ENCODE results near the gene MAGEA9B. TPM values are rescaled to one million over a fixed set of nuclear protein-coding genes. Genes with fewer than 3 reads are reported as not detected.
"Not testable (repeated sequence)": the region's sequence is repeated elsewhere in the genome, so short reads cannot be mapped to it uniquely, and the experiment has no call there.

Gene MAGEA9B
- total RNA-seq, 1 experiment from 2014 or later = not detected

DNA sequence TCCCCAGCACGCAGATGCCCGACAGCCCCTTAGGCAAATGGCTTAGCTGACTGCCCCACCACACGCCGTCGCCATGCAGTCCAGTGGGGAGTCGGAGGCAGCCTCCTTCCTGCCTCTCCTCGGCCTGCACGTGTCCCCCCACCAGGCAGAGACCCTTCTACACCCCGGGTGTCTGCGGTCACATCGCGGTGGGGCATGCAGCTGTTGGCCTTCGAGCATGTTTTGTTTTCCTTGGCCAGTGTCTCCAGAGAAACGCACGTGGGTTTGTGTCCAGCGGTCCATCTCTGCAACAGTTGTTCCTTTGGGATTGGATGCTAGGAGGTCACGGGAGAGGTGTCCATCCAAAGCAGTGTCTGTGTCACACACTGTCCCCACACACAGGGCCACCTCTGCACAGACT is 8.0 kb upstream of the MAGEA9B start, which contains the start of gene HSFX2:
HSFX2 (minus strand) TSS at position 101 of the 400 bp plus-strand sequence. CDS start 614 bp downstream, outside the sequence.
- H3K27ac Mint-ChIP-seq (ENCODE audit: unreplicated experiment); BruUV-seq (replicated peaks): not testable (repeated sequence)

DNA sequence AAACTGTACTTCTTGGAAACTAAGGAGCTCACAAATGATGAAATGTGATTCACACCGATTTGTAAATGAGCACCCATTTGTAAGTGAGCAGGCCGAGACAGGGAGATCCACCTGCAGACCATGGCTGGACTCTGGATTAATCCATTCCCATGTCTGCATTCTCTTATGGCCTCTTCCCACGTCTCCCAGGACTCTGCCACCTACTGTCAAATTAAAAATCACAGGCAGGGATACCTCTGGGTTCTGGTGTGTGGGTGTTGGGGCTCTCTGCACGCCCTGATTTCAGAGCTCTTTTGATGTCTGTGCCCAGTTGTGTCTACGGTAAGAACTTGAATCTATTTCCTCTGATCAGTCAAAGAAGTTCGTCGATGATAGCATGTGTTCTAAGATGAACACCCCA is 3.7 kb upstream of the MAGEA9B start:
- H3K4me1 Mint-ChIP-seq (ENCODE audit: low read depth, unreplicated experiment); CTCF ChIA-PET; H3K27ac Mint-ChIP-seq (ENCODE audit: unreplicated experiment); H3K4me3 Mint-ChIP-seq (ENCODE audit: low read depth, unreplicated experiment); intact Hi-C loops (cut with micrococcal nuclease; ENCODE audit: unreplicated experiment); H3K9me3 Mint-ChIP-seq (ENCODE audit: low read depth, unreplicated experiment); BruUV-seq (replicated peaks); DNase-seq; H3K27me3 Mint-ChIP-seq (ENCODE audit: unreplicated experiment); H3K36me3 Mint-ChIP-seq (ENCODE audit: insufficient read depth, unreplicated experiment): not testable (repeated sequence)

More for the DNA sequence above, 8.0 kb upstream of the MAGEA9B start, which contains the start of gene HSFX2:
- DNase-seq; H3K4me3 Mint-ChIP-seq (ENCODE audit: low read depth, unreplicated experiment); intact Hi-C loops (cut with micrococcal nuclease; ENCODE audit: unreplicated experiment); H3K9me3 Mint-ChIP-seq (ENCODE audit: low read depth, unreplicated experiment); H3K27me3 Mint-ChIP-seq (ENCODE audit: unreplicated experiment); CTCF ChIA-PET; H3K4me1 Mint-ChIP-seq (ENCODE audit: low read depth, unreplicated experiment); H3K36me3 Mint-ChIP-seq (ENCODE audit: insufficient read depth, unreplicated experiment): not testable (repeated sequence)

DNA sequence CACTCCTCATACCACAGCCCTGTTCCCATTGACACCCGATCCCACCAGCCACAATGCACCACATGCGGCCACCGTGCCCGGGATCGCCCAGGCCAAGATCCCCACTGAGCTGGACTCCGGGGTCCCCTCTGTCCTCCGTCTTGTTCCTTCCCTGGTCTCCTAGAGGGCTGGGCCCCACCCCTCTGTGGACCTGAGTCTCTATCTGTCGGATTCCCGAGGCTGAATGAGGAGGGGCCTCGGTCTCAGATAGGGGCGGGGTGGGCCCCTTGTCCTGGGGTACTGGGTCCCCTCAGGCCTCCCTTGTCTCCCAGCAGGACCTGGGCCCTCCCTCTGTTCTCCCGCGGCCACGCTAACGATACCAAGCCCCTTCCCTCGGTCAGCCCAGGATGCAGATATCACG is 1.6 kb downstream of the MAGEA9B start:
- H3K36me3 Mint-ChIP-seq (ENCODE audit: insufficient read depth, unreplicated experiment); H3K27me3 Mint-ChIP-seq (ENCODE audit: unreplicated experiment); H3K4me3 Mint-ChIP-seq (ENCODE audit: low read depth, unreplicated experiment); DNase-seq; H3K9me3 Mint-ChIP-seq (ENCODE audit: low read depth, unreplicated experiment); BruUV-seq (replicated peaks); H3K27ac Mint-ChIP-seq (ENCODE audit: unreplicated experiment); H3K4me1 Mint-ChIP-seq (ENCODE audit: low read depth, unreplicated experiment); intact Hi-C loops (cut with micrococcal nuclease; ENCODE audit: unreplicated experiment); CTCF ChIA-PET: not testable (repeated sequence)

DNA sequence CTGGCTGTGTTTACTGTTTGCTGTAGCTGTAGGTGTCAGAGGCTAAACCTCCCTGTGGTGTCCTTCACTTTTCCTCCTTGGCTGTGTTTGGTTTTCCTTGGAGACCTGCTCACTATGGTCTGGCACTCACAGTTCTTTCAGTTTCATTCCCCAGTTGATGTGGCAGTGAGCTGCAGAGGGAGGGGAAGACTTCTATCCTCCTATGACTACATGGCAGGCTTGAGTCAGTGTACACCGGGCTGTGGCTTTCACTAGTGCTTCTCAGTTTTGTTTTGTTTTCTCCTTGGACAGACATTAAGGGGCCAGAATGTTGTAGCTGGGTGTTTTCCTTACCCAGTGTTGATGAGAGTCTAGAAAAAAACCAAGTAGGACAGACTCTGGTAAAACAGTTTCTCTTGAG is 13.8 kb downstream of the MAGEA9B start:
- H3K27ac Mint-ChIP-seq (ENCODE audit: unreplicated experiment); H3K27me3 Mint-ChIP-seq (ENCODE audit: unreplicated experiment); H3K36me3 Mint-ChIP-seq (ENCODE audit: insufficient read depth, unreplicated experiment); DNase-seq; H3K4me3 Mint-ChIP-seq (ENCODE audit: low read depth, unreplicated experiment); intact Hi-C loops (cut with micrococcal nuclease; ENCODE audit: unreplicated experiment); H3K9me3 Mint-ChIP-seq (ENCODE audit: low read depth, unreplicated experiment); BruUV-seq (replicated peaks); H3K4me1 Mint-ChIP-seq (ENCODE audit: low read depth, unreplicated experiment); CTCF ChIA-PET: not testable (repeated sequence)

DNA sequence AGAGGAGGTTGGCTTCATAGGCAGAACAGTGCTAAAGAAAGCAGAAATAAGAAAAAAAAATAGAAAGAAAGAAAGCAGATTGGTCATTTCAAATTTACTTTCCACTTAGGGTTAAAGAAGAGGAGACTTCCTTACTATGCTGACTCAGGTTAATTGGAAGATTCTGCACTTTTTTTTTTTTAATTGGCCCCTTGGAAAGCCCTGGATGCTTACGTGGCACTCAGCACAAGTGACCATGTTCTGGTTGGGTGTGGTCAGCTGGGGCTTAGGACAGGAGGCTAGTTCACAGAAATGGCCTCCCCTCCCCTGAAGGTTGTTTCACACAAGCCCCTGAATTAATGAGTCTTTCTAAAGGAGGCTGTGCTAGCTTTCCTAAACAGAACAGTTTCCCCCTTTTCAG is 14.5 kb downstream of the MAGEA9B start:
- H3K27me3 Mint-ChIP-seq (ENCODE audit: unreplicated experiment) = no peaks in the 10 kb centered on the region
- H3K36me3 Mint-ChIP-seq (ENCODE audit: insufficient read depth, unreplicated experiment) = no peaks in the 10 kb centered on the region
- intact Hi-C loops (cut with micrococcal nuclease; ENCODE audit: unreplicated experiment) = no loop called here
- TF ChIP-seq, protein P1, sequence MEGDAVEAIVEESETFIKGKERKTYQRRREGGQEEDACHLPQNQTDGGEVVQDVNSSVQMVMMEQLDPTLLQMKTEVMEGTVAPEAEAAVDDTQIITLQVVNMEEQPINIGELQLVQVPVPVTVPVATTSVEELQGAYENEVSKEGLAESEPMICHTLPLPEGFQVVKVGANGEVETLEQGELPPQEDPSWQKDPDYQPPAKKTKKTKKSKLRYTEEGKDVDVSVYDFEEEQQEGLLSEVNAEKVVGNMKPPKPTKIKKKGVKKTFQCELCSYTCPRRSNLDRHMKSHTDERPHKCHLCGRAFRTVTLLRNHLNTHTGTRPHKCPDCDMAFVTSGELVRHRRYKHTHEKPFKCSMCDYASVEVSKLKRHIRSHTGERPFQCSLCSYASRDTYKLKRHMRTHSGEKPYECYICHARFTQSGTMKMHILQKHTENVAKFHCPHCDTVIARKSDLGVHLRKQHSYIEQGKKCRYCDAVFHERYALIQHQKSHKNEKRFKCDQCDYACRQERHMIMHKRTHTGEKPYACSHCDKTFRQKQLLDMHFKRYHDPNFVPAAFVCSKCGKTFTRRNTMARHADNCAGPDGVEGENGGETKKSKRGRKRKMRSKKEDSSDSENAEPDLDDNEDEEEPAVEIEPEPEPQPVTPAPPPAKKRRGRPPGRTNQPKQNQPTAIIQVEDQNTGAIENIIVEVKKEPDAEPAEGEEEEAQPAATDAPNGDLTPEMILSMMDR (IDR thresholded peaks at IDR 0.05; ENCODE audit: unreplicated experiment) = no peak
- no peak overlapping the region for H3K4me3 Mint-ChIP-seq (ENCODE audit: low read depth, unreplicated experiment)
- no peaks in the 10 kb centered on the region for H3K9me3 Mint-ChIP-seq (ENCODE audit: low read depth, unreplicated experiment)
- no peak for DNase-seq
- BruUV-seq (replicated peaks) = no TSS peak
- peaks cover 7% of the 10 kb centered on the region for H3K4me1 Mint-ChIP-seq (ENCODE audit: low read depth, unreplicated experiment)
- CTCF ChIA-PET = no interaction called here
- H3K27ac Mint-ChIP-seq (ENCODE audit: unreplicated experiment) = no peak overlapping the region

DNA sequence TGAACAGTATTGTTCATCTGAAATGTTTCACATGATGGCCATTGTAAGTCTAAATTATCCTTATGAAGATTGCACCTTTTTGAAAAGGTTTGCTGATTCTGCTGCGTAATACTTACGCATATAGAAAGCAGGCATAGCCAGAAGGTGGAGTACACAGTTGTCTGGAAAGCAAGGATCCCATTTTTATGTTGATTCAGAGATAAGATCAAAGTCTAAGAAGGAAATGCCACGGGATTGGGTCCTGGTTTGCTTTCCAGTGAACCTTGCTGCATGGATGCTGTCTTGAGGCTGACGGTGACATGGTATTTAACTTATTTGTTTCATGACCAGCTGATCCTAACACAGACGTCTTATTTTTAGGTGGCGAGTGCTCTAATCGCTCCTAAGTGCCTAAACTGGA is 15.5 kb downstream of the MAGEA9B start:
- CTCF ChIA-PET = no interaction called here
- Mint-ChIP-seq H3K4me3 (ENCODE audit: low read depth, unreplicated experiment) (no peak overlapping the region), H3K36me3 (ENCODE audit: insufficient read depth, unreplicated experiment) (no peaks in the 10 kb centered on the region), H3K4me1 (ENCODE audit: low read depth, unreplicated experiment) (peaks cover 7% of the 10 kb centered on the region), H3K9me3 (ENCODE audit: low read depth, unreplicated experiment) (no peaks in the 10 kb centered on the region), H3K27ac (ENCODE audit: unreplicated experiment) (no peak overlapping the region), H3K27me3 (ENCODE audit: unreplicated experiment) (no peaks in the 10 kb centered on the region)
- TF ChIP-seq, protein P1 (IDR thresholded peaks at IDR 0.05; ENCODE audit: unreplicated experiment) = no peak
- intact Hi-C loops (cut with micrococcal nuclease; ENCODE audit: unreplicated experiment) = no loop called here
- BruUV-seq (replicated peaks) = no TSS peak
- DNase-seq = no peak

All from Calu3 (cell line).